SJCRH30 (cell line): ENCODE data around the gene REL. TPM values are rescaled to one million over a fixed set of nuclear protein-coding genes. Genes with fewer than 3 reads are reported as not detected.
"Not testable (repeated sequence)": the region's sequence is repeated elsewhere in the genome, so short reads cannot be mapped to it uniquely, and the experiment has no call there.

ENCODE experiments used
- DNase-seq, 2 experiments: peaks; one replicate each; pipeline ENCODE4 v3.0.0-alpha.2; 2015 to 2020
- H3K27ac ChIP-seq: fragments of 250-450 bp; sonication (Bioruptor Pico); 2 replicates; pipeline ENCODE4 v1.5.1; 2020; ENCODE audit warnings: mild to moderate bottlenecking, moderate library complexity
- H3K27me3 ChIP-seq: fragments of 250-450 bp; sonication (Bioruptor Pico); 2 replicates; pipeline ENCODE4 v1.5.1; 2020; ENCODE audit warnings: mild to moderate bottlenecking, moderate library complexity
- H3K36me3 ChIP-seq: fragments of 250-450 bp; sonication (Bioruptor Pico); 2 replicates; pipeline ENCODE4 v1.5.1; 2020; ENCODE audit warnings: mild to moderate bottlenecking, moderate library complexity
- H3K4me1 ChIP-seq: fragments of 250-450 bp; sonication (Bioruptor Pico); 2 replicates; pipeline ENCODE4 v1.5.1; 2020; ENCODE audit warnings: mild to moderate bottlenecking, moderate library complexity
- H3K4me3 ChIP-seq: fragments of 250-450 bp; sonication (Bioruptor Pico); 2 replicates; pipeline ENCODE4 v1.5.1; 2020; ENCODE audit warnings: mild to moderate bottlenecking, moderate library complexity
- H3K9me3 ChIP-seq: fragments of 250-450 bp; sonication (Bioruptor Pico); replicated peaks from 2 replicates; pipeline ENCODE4 v1.5.1; 2020; ENCODE audit warnings: mild to moderate bottlenecking, moderate library complexity
- total RNA-seq: library from RNA; depleted of rRNA; stranded (reverse); fragments of >200 nt; shearing (Covaris generic); gene quantifications from 2 replicates; pipeline ENCODE4 v1.2.3, GENCODE V29; 2014

Gene REL
- total RNA-seq, 1 experiment from 2014 or later = 16.1 TPM

- Histone ChIP-seq H3K9me3 (no peaks in the 10 kb centered on the region), H3K27me3 (no peaks in the 10 kb centered on the region), H3K36me3 (peaks cover 19% of the 10 kb centered on the region), H3K4me1 (no peaks in the 10 kb centered on the region; the same call in 1 of the 2 replicates), H3K4me3 (no peak overlapping the region), H3K27ac (no peak overlapping the region)
- DNase-seq = no peak
Measured at GRCh38 chr2:60925994-60926740, 44.8 kb downstream of the REL start.

GRCh38 chr2:60926741-60927552 lies 45.6 kb downstream of the REL start:
- Histone ChIP-seq H3K9me3 (no peaks in the 10 kb centered on the region), H3K4me1 (no peaks in the 10 kb centered on the region; the same call in 1 of the 2 replicates), H3K27me3 (no peaks in the 10 kb centered on the region), H3K27ac (no peak overlapping the region), H3K36me3 (peaks cover 15% of the 10 kb centered on the region), H3K4me3 (no peak overlapping the region)
- DNase-seq = no peak

- not testable (repeated sequence) for DNase-seq, H3K4me1 ChIP-seq, H3K27ac ChIP-seq, H3K4me3 ChIP-seq, H3K36me3 ChIP-seq, H3K27me3 ChIP-seq, H3K9me3 ChIP-seq
Measured at GRCh38 chr2:60932061-60932460, 50.7 kb downstream of the REL start.

- Histone ChIP-seq H3K9me3 (no peaks in the 10 kb centered on the region), H3K36me3 (peaks cover 4% of the 10 kb centered on the region; the same call in 1 of the 2 replicates), H3K4me3 (no peak overlapping the region), H3K27me3 (no peaks in the 10 kb centered on the region), H3K4me1 (no peaks in the 10 kb centered on the region), H3K27ac (no peak overlapping the region)
- no peak for DNase-seq
Measured at GRCh38 chr2:60932954-60933353, 51.6 kb downstream of the REL start.

GRCh38 chr2:60934165-60934722 lies 52.9 kb downstream of the REL start:
- no peaks in the 10 kb centered on the region for H3K4me1 ChIP-seq
- no peak overlapping the region for H3K4me3 ChIP-seq
- H3K27ac ChIP-seq = no peak overlapping the region
- no peaks in the 10 kb centered on the region for H3K9me3 ChIP-seq
- H3K36me3 ChIP-seq = peaks cover 4% of the 10 kb centered on the region; the same call in 1 of the 2 replicates
- H3K27me3 ChIP-seq = no peaks in the 10 kb centered on the region
- no peak for DNase-seq

- Histone ChIP-seq H3K36me3 (peaks cover 4% of the 10 kb centered on the region; the same call in 1 of the 2 replicates), H3K27ac (no peak overlapping the region), H3K27me3 (no peaks in the 10 kb centered on the region), H3K9me3 (no peaks in the 10 kb centered on the region), H3K4me3 (no peak overlapping the region), H3K4me1 (no peaks in the 10 kb centered on the region)
- no peak for DNase-seq
Measured at GRCh38 chr2:60936757-60937156, 55.4 kb downstream of the REL start.

- Histone ChIP-seq H3K4me1 (no peaks in the 10 kb centered on the region), H3K27me3 (no peaks in the 10 kb centered on the region), H3K36me3 (no peaks in the 10 kb centered on the region; the same call in 1 of the 2 replicates), H3K27ac (no peak overlapping the region), H3K4me3 (no peak overlapping the region), H3K9me3 (no peaks in the 10 kb centered on the region)
- DNase-seq = no peak
Measured at GRCh38 chr2:60938301-60938700, 56.9 kb downstream of the REL start.

GRCh38 chr2:60939622-60940021 lies 58.2 kb downstream of the REL start:
- Histone ChIP-seq H3K4me1 (no peaks in the 10 kb centered on the region), H3K36me3 (no peaks in the 10 kb centered on the region; the same call in 1 of the 2 replicates), H3K9me3 (no peaks in the 10 kb centered on the region), H3K27ac (no peak overlapping the region), H3K27me3 (no peaks in the 10 kb centered on the region), H3K4me3 (no peak overlapping the region)
- DNase-seq = peak in 1 of 2 experiments; percentile 29

GRCh38 chr2:60945341-60945740 lies 64.0 kb downstream of the REL start:
- H3K4me1 ChIP-seq = no peaks in the 10 kb centered on the region
- no peak overlapping the region for H3K27ac ChIP-seq
- H3K36me3 ChIP-seq = no peaks in the 10 kb centered on the region; the same call in 1 of the 2 replicates
- no peak overlapping the region for H3K4me3 ChIP-seq
- no peaks in the 10 kb centered on the region for H3K27me3 ChIP-seq
- H3K9me3 ChIP-seq = no peaks in the 10 kb centered on the region
- DNase-seq = peak in 1 of 2 experiments; percentile 20

GRCh38 chr2:60947056-60947455 lies 65.7 kb downstream of the REL start:
- Histone ChIP-seq H3K4me1 (no peaks in the 10 kb centered on the region), H3K4me3 (no peak overlapping the region), H3K9me3 (no peaks in the 10 kb centered on the region), H3K27ac (no peak overlapping the region), H3K36me3 (no peaks in the 10 kb centered on the region; the same call in 1 of the 2 replicates), H3K27me3 (no peaks in the 10 kb centered on the region)
- no peak for DNase-seq

GRCh38 chr2:60948161-60948560 lies 66.8 kb downstream of the REL start:
- no peak for DNase-seq
- H3K36me3 ChIP-seq = peaks cover 1% of the 10 kb centered on the region; the same call in 1 of the 2 replicates
- H3K27me3 ChIP-seq = no peaks in the 10 kb centered on the region
- no peaks in the 10 kb centered on the region for H3K4me1 ChIP-seq
- no peak overlapping the region for H3K4me3 ChIP-seq
- H3K9me3 ChIP-seq = 0 out of 2 replicates have a peak, but pooled peaks cover 1% of the 10 kb centered on the region
- H3K27ac ChIP-seq = no peak overlapping the region

GRCh38 chr2:60948926-60949579 lies 67.7 kb downstream of the REL start:
- no peak for DNase-seq
- Histone ChIP-seq H3K27me3 (no peaks in the 10 kb centered on the region), H3K27ac (no peak overlapping the region)

GRCh38 chr2:60954139-60954538 lies 72.8 kb downstream of the REL start:
- no peak overlapping the region for H3K27ac ChIP-seq
- no peak overlapping the region for H3K4me3 ChIP-seq
- H3K36me3 ChIP-seq = peaks cover 4% of the 10 kb centered on the region; the same call in 1 of the 2 replicates
- H3K4me1 ChIP-seq = peaks cover 11% of the 10 kb centered on the region
- H3K9me3 ChIP-seq = 0 out of 2 replicates have a peak, but pooled peaks cover 3% of the 10 kb centered on the region
- H3K27me3 ChIP-seq = no peaks in the 10 kb centered on the region
- DNase-seq = no peak

More at GRCh38 chr2:60948926-60949579, 67.7 kb downstream of the REL start:
- peaks cover 4% of the 10 kb centered on the region; the same call in 1 of the 2 replicates for H3K36me3 ChIP-seq
- no peak overlapping the region for H3K4me3 ChIP-seq
- H3K9me3 ChIP-seq = 0 out of 2 replicates have a peak, but pooled peaks cover 3% of the 10 kb centered on the region
- H3K4me1 ChIP-seq = no peaks in the 10 kb centered on the region

GRCh38 chr2:60957224-60957623 lies 75.8 kb downstream of the REL start:
- DNase-seq = no peak
- peaks cover 4% of the 10 kb centered on the region; the same call in 1 of the 2 replicates for H3K36me3 ChIP-seq
- H3K4me1 ChIP-seq = peaks cover 11% of the 10 kb centered on the region
- H3K27me3 ChIP-seq = no peaks in the 10 kb centered on the region
- H3K27ac ChIP-seq = no peak overlapping the region
- H3K9me3 ChIP-seq = 0 out of 2 replicates have a peak, but pooled peaks cover 3% of the 10 kb centered on the region
- no peak overlapping the region for H3K4me3 ChIP-seq
